Placental pericyte (primary cell): ENCODE data around the gene SCD5. TPM values are rescaled to one million over a fixed set of nuclear protein-coding genes. Genes with fewer than 3 reads are reported as not detected.

Source experiments
- small RNA-seq: library from RNA; depleted of rRNA; stranded (forward); fragments of <200 nt; gene quantifications from one replicate; pipeline ENCODE3, GENCODE V24; 2012; ENCODE audit warnings: low replicate concordance
- total RNA-seq: library from RNA; depleted of rRNA; stranded (reverse); fragments of >200 nt; gene quantifications from 2 replicates; pipeline ENCODE4 v1.2.3, GENCODE V29; 2012

SCD5 gene
- 2.0 and 5.6 TPM in 2 replicates for total RNA-seq

GRCh38 chr4:82798168-82799005 is at the start of gene SCD5:
Gene SCD5 (minus strand): TSS chr4:82798796. CDS start chr4:82798537, 259 bp downstream.

Small RNA genes within 50 kb of the gene (small RNA-seq; reads per million reads assigned to genes)
- gene MIR575: not detected

Other genes with a start within 250 kb of the SCD5 start
- gene TMEM150C, start 236.8 kb downstream of the SCD5 start, total RNA-seq: 0.14 TPM in 1 of 2 replicates, not detected in the other
- gene SEC31A, start 92.4 kb upstream of the SCD5 start, total RNA-seq: 399 and 403 TPM in 2 replicates
- gene THAP9, start 101.9 kb upstream of the SCD5 start, total RNA-seq: 2.7 and 2.8 TPM in 2 replicates
- gene LIN54, start 212.0 kb upstream of the SCD5 start, total RNA-seq: 12.3 and 30.2 TPM in 2 replicates
- gene COPS4, start 236.4 kb upstream of the SCD5 start, total RNA-seq: 42.0 and 61.3 TPM in 2 replicates